ENCODE measurements around the gene SPDYE3.
"Not testable (repeated sequence)": the region's sequence is repeated elsewhere in the genome, so short reads cannot be mapped to it uniquely, and the experiment has no call there.

SPDYE3 gene

DNA sequence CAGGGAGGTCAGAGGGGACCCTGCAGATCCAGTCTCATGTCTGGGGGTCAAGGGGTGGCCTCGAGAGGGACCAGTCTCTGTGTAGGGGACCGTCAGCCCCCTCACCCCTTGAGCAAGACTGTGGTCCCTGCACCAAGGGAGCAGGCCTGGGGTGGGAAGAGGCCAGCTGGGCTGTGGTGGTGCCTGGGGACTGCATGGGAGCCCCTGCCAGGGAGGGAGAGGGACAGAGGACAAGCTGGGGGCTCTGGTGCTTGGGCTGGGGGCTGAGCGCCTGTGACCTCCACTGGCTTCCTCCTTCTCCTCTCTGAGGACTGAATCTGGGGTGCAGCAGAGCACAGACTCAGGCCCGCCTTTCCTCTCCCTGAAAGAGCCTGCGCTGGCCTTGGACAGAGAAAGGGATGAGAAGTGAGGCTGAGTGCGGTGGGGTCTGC is 49.6 kb downstream of the SPDYE3 start:
- Histone ChIP-seq H3K4me3 (ENCODE audit: low read length) (no peak overlapping the region), H3K4me2 (ENCODE audit: low read length) (no peak overlapping the region), H3K4me1 (ENCODE audit: control insufficient read depth, insufficient read depth, low read length) (no peaks in the 10 kb centered on the region), H3K9me3 (replicated peaks; ENCODE audit: low read length) (no peaks in the 10 kb centered on the region), H3K9ac (ENCODE audit: low read depth, low read length) (no peak overlapping the region), H3K27me3 (ENCODE audit: control insufficient read depth, insufficient read depth, low read length) (no peaks in the 10 kb centered on the region), H3K36me3 (ENCODE audit: insufficient read depth, low read length) (peaks cover 73% of the 10 kb centered on the region)

DNA sequence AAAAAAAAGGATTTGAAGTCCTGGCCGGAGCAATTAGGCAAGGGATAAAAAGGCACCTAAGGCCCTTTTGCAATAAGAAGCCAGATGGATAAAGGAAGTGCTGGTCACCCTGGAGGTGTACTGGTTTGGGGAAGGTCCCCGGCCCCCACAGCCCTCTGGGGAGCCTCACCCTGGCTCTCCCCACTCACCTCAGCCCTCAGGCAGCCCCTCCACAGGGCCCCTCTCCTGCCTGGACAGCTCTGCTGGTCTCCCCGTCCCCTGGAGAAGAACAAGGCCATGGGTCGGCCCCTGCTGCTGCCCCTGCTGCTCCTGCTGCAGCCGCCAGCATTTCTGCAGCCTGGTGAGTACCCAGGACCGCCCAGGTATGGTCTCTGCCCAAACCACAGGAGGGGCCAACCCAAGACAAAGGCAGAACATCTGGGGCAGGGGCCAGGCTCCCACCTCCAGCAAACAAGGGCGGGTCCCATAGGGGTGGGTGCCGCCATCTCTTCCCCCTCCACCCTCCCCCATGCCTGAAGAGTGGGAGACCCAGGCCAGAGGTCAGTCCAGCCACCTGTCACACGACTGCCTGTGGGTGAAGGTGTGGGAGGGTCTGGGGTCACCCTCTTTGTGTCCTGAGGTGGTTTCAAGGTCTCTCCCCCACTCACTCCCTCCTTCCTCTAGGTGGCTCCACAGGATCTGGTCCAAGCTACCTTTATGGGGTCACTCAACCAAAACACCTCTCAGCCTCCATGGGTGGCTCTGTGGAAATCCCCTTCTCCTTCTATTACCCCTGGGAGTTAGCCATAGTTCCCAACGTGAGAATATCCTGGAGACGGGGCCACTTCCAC is 50.7 kb downstream of the SPDYE3 start, which contains the start of gene PILRB:
TSS of gene PILRB (plus strand) at position 91 of the 830 bp plus-strand sequence. CDS start at position 277, 186 bp downstream.
- no peaks in the 10 kb centered on the region for H3K4me1 ChIP-seq (ENCODE audit: control insufficient read depth, insufficient read depth, low read length)
- no peaks in the 10 kb centered on the region for H3K27me3 ChIP-seq (ENCODE audit: control insufficient read depth, insufficient read depth, low read length)
- no peak within 1 kb of the TSS for H3K4me3 ChIP-seq (ENCODE audit: low read length)
- peaks cover 77% of the 10 kb centered on the region for H3K36me3 ChIP-seq (ENCODE audit: insufficient read depth, low read length)
- no peaks in the 10 kb centered on the region for H3K9me3 ChIP-seq (replicated peaks; ENCODE audit: low read length)
- H3K4me2 ChIP-seq (ENCODE audit: low read length): no peak within 1 kb of the TSS
- H3K9ac ChIP-seq (ENCODE audit: low read depth, low read length): no peak within 1 kb of the TSS

- no peaks in the 10 kb centered on the region for H3K4me1 ChIP-seq (ENCODE audit: control insufficient read depth, insufficient read depth, low read length)
- H3K4me2 ChIP-seq (ENCODE audit: low read length): no peak overlapping the region
- H3K4me3 ChIP-seq (ENCODE audit: low read length): no peak overlapping the region
- H3K9me3 ChIP-seq (replicated peaks; ENCODE audit: low read length): no peaks in the 10 kb centered on the region
- H3K36me3 ChIP-seq (ENCODE audit: insufficient read depth, low read length): peaks cover 77% of the 10 kb centered on the region
- H3K27me3 ChIP-seq (ENCODE audit: control insufficient read depth, insufficient read depth, low read length): no peaks in the 10 kb centered on the region
- no peak overlapping the region for H3K9ac ChIP-seq (ENCODE audit: low read depth, low read length)
These were observed 51.3 kb downstream of the SPDYE3 start for GRCh38 chr7:100358857-100359212.

DNA sequence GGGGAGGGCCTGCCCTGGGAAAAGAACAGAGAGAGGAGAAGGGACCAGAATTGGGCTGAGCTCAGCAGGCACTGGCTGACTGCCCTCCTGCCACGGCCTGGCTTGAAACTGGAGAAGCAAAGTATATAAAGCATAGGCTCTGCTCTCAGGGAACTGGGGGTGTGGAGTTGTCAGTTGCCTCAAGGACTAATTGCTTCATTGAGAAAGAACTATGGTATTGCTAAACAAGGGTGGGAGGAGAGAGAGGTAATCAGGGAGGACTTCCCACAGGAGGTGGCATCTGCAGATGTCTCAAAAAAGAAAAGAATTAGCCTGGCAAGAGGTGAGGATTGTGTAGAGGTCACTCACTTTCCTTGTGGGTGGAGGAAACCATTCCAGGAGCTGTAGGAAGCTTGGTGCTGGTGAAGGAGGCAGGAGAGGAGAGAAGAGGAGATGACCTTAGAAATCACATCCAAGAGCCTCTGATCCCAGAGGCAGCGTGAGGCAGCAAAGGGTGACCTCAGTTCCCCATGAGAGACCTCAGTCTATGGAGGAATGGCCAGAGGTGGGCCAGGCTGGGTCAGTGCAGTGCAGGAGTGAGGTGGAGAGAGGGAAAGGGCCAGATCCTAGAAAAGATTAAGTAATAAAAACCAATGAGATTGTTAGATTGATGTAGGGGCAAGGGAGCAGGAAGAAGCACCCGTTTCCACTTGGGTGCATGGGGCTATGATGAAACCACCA is 52.8 kb downstream of the SPDYE3 start:
- no peak overlapping the region for H3K4me3 ChIP-seq (ENCODE audit: low read length)
- H3K27me3 ChIP-seq (ENCODE audit: control insufficient read depth, insufficient read depth, low read length): no peaks in the 10 kb centered on the region
- no peaks in the 10 kb centered on the region for H3K4me1 ChIP-seq (ENCODE audit: control insufficient read depth, insufficient read depth, low read length)
- no peak overlapping the region for H3K4me2 ChIP-seq (ENCODE audit: low read length)
- no peaks in the 10 kb centered on the region for H3K9me3 ChIP-seq (replicated peaks; ENCODE audit: low read length)
- no peak overlapping the region for H3K9ac ChIP-seq (ENCODE audit: low read depth, low read length)
- peaks cover 69% of the 10 kb centered on the region for H3K36me3 ChIP-seq (ENCODE audit: insufficient read depth, low read length)

DNA sequence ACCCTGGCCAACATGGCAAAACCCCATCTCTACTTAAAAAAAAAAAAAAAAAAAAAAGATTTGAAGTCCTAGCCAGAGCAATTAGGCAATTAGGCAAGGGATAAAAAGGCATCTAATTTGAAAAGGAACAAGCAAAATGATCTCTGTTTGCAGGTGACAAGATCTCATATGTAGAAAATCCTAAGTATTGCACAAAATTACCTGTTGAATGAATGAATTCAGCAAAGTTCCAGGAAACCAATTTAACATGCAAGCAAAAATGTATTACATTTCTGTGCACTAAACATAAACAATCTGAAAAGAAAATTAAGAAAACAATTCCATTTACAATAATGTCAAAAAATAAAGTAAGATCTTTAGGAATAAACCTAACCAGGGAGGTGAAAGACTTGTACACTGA is 55.6 kb downstream of the SPDYE3 start:
- Histone ChIP-seq H3K4me3 (ENCODE audit: low read length) (no peak overlapping the region), H3K4me1 (ENCODE audit: control insufficient read depth, insufficient read depth, low read length) (no peaks in the 10 kb centered on the region), H3K4me2 (ENCODE audit: low read length) (no peak overlapping the region), H3K27me3 (ENCODE audit: control insufficient read depth, insufficient read depth, low read length) (no peaks in the 10 kb centered on the region), H3K9ac (ENCODE audit: low read depth, low read length) (no peak overlapping the region), H3K36me3 (ENCODE audit: insufficient read depth, low read length) (peaks cover 53% of the 10 kb centered on the region), H3K9me3 (replicated peaks; ENCODE audit: low read length) (no peaks in the 10 kb centered on the region)

- peaks cover 46% of the 10 kb centered on the region for H3K36me3 ChIP-seq (ENCODE audit: insufficient read depth, low read length)
- H3K9me3 ChIP-seq (replicated peaks; ENCODE audit: low read length); H3K4me1 ChIP-seq (ENCODE audit: control insufficient read depth, insufficient read depth, low read length); H3K4me3 ChIP-seq (ENCODE audit: low read length); H3K4me2 ChIP-seq (ENCODE audit: low read length); H3K9ac ChIP-seq (ENCODE audit: low read depth, low read length); H3K27me3 ChIP-seq (ENCODE audit: control insufficient read depth, insufficient read depth, low read length): not testable (repeated sequence)
These were observed 56.3 kb downstream of the SPDYE3 start for GRCh38 chr7:100363797-100364196.

DNA sequence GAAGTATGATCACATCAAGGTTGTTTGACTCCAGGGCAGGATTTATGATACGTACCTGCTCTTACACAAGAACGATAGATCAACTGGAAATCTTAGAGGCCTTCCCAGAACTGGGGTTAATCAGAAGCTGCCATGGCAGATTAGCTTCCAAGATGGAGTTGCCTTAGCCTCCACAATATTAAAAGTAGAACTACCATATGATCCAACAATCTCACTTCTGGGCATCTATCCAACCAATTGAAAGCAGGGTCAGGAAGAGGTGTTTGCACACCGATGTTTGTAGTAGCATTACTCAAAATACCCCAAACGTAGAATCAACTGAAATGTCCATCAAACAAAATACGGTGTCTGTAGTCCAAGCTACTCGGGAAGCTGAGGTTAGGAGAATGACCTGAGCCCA is 57.0 kb downstream of the SPDYE3 start:
- Histone ChIP-seq H3K4me2 (ENCODE audit: low read length) (no peak overlapping the region), H3K27me3 (ENCODE audit: control insufficient read depth, insufficient read depth, low read length) (no peaks in the 10 kb centered on the region), H3K9me3 (replicated peaks; ENCODE audit: low read length) (no peaks in the 10 kb centered on the region), H3K4me1 (ENCODE audit: control insufficient read depth, insufficient read depth, low read length) (no peaks in the 10 kb centered on the region), H3K9ac (ENCODE audit: low read depth, low read length) (no peak overlapping the region), H3K36me3 (ENCODE audit: insufficient read depth, low read length) (peaks cover 40% of the 10 kb centered on the region), H3K4me3 (ENCODE audit: low read length) (no peak overlapping the region)

- H3K4me1 ChIP-seq (ENCODE audit: control insufficient read depth, insufficient read depth, low read length): not testable (repeated sequence)
- H3K36me3 ChIP-seq (ENCODE audit: insufficient read depth, low read length): peaks cover 29% of the 10 kb centered on the region
These were observed 58.5 kb downstream of the SPDYE3 start for GRCh38 chr7:100365998-100366367.

DNA sequence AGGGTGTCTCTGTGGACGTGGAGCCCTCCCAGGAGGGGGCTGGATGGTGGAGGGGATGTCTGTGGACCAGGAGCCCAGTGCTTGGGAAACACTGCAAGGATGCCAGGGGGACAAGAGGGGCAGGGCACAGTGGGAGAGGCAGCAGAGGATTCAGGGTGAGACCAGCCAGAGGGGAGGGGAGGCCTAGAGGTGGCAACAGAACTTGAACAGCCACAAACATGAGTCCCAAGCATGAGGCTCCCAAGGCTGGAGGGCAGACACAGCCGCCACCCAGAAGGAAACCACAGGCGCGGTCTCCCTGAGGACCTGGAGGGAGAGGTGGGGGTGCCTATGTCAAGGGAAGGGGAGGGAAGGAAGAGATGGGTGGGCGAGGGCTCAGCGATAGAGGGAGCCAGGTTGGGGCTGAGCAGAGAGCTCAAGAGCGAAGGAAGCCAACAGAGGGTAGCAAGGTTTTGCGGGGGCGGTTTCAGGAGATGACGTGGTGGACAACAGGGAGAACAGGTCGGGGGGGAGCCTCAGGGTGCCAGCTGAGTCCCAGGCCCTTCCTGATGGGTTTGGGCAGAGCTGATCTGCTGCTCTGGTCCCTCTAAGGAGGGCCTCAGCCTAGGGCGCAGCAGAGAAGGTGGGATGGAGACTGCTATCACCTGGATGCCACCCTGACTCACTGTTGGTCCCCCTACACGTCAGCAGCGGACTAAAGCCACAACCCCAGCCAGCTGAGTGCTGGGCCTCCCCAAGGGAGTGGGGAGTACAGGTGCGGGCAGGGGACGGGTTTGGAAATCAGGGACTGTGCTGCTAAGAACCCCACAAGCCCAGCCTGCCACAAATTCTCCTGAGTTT is 59.1 kb downstream of the SPDYE3 start:
- Histone ChIP-seq H3K9me3 (replicated peaks; ENCODE audit: low read length) (no peaks in the 10 kb centered on the region), H3K9ac (ENCODE audit: low read depth, low read length) (no peak overlapping the region), H3K27me3 (ENCODE audit: control insufficient read depth, insufficient read depth, low read length) (no peaks in the 10 kb centered on the region), H3K4me2 (ENCODE audit: low read length) (no peak overlapping the region), H3K36me3 (ENCODE audit: insufficient read depth, low read length) (peaks cover 22% of the 10 kb centered on the region), H3K4me1 (ENCODE audit: control insufficient read depth, insufficient read depth, low read length) (no peaks in the 10 kb centered on the region), H3K4me3 (ENCODE audit: low read length) (no peak overlapping the region)

More at GRCh38 chr7:100365998-100366367, 58.5 kb downstream of the SPDYE3 start:
- not testable (repeated sequence) for H3K4me3 ChIP-seq (ENCODE audit: low read length); H3K27me3 ChIP-seq (ENCODE audit: control insufficient read depth, insufficient read depth, low read length); H3K4me2 ChIP-seq (ENCODE audit: low read length); H3K9me3 ChIP-seq (replicated peaks; ENCODE audit: low read length); H3K9ac ChIP-seq (ENCODE audit: low read depth, low read length)

- H3K4me3 ChIP-seq (ENCODE audit: low read length): no peak overlapping the region
- peaks cover 16% of the 10 kb centered on the region for H3K36me3 ChIP-seq (ENCODE audit: insufficient read depth, low read length)
- no peak overlapping the region for H3K9ac ChIP-seq (ENCODE audit: low read depth, low read length)
- no peak overlapping the region for H3K4me2 ChIP-seq (ENCODE audit: low read length)
- no peaks in the 10 kb centered on the region for H3K27me3 ChIP-seq (ENCODE audit: control insufficient read depth, insufficient read depth, low read length)
- H3K4me1 ChIP-seq (ENCODE audit: control insufficient read depth, insufficient read depth, low read length): peaks cover 4% of the 10 kb centered on the region
- H3K9me3 ChIP-seq (replicated peaks; ENCODE audit: low read length): no peaks in the 10 kb centered on the region
These were observed 59.7 kb downstream of the SPDYE3 start for GRCh38 chr7:100367251-100367620.
